Trophoblast cell (in vitro differentiated cells and primary cell): ENCODE data around the gene ECHDC3.

Experiments used
- DNase-seq, 2 donors: peaks; one replicate each; pipeline ENCODE4 v3.0.0-alpha.2; 2016
- H2AFZ ChIP-seq: 2 replicates; pipeline ENCODE4 v1.6.1; 2013; ENCODE audit warnings: low read length, moderate library complexity, mild to moderate bottlenecking; ENCODE audit not compliant: insufficient read depth, poor library complexity
- H2AK5ac ChIP-seq: 2 replicates; pipeline ENCODE4 v1.6.1; 2013; ENCODE audit warnings: mild to moderate bottlenecking, low read length
- H2BK120ac ChIP-seq: 2 replicates; pipeline ENCODE4 v1.6.1; 2013; ENCODE audit warnings: low read length, mild to moderate bottlenecking, moderate library complexity; ENCODE audit not compliant: insufficient read depth, poor library complexity
- H2BK12ac ChIP-seq: 2 replicates; pipeline ENCODE4 v1.6.1; 2013; ENCODE audit warnings: mild to moderate bottlenecking, low read length, moderate library complexity
- H2BK5ac ChIP-seq: 2 replicates; pipeline ENCODE4 v1.6.1; 2013; ENCODE audit warnings: low read length, low read depth, moderate library complexity, mild to moderate bottlenecking; ENCODE audit not compliant: poor library complexity
- H3K14ac ChIP-seq: 2 replicates; pipeline ENCODE4 v1.6.1; 2013; ENCODE audit warnings: mild to moderate bottlenecking, low read length
- H3K18ac ChIP-seq: 2 replicates; pipeline ENCODE4 v1.6.1; 2013; ENCODE audit warnings: mild to moderate bottlenecking, low read length
- H3K23ac ChIP-seq: 2 replicates; pipeline ENCODE4 v1.6.1; 2013; ENCODE audit warnings: low read length
- H3K27ac ChIP-seq: 2 replicates; pipeline ENCODE4 v1.5.1; 2013; ENCODE audit warnings: low read depth, mild to moderate bottlenecking, inconsistent platforms, low read length, moderate library complexity
- H3K27me3 ChIP-seq: 2 replicates; pipeline ENCODE4 v1.6.1; 2013; ENCODE audit warnings: inconsistent platforms, mild to moderate bottlenecking, low read length, moderate library complexity; ENCODE audit not compliant: insufficient read depth
- H3K36me3 ChIP-seq, 2 experiments: 1 replicate in 1 of 2; 2 replicates in 1 of 2; pipeline ENCODE4 v1.6.1; 2013; ENCODE audit warnings: low read length in 2 of 2, mild to moderate bottlenecking in 2 of 2, moderate library complexity in 1 of 2; ENCODE audit not compliant: insufficient read depth in 2 of 2, control insufficient read depth in 1 of 2
- H3K4ac ChIP-seq: 2 replicates; pipeline ENCODE4 v1.6.1; 2013; ENCODE audit warnings: low read depth, mild to moderate bottlenecking, low read length, moderate library complexity
- H3K4me1 ChIP-seq, 2 experiments: 1 replicate in 1 of 2; 2 replicates in 1 of 2; pipeline ENCODE4 v1.6.1; 2013; ENCODE audit warnings: low read length in 2 of 2, mild to moderate bottlenecking in 2 of 2, moderate library complexity in 1 of 2; ENCODE audit not compliant: insufficient read depth in 2 of 2, control insufficient read depth in 1 of 2
- H3K4me2 ChIP-seq: 2 replicates; pipeline ENCODE4 v1.6.1; 2013; ENCODE audit warnings: inconsistent platforms, mild to moderate bottlenecking, low read length, moderate library complexity
- H3K4me3 ChIP-seq: 2 replicates; pipeline ENCODE4 v1.5.1; 2013; ENCODE audit warnings: mild to moderate bottlenecking, low read depth, low read length, inconsistent platforms
- H3K79me1 ChIP-seq: one replicate; pipeline ENCODE4 v1.6.1; 2013; ENCODE audit warnings: low read length
- H3K79me2 ChIP-seq: 2 replicates; pipeline ENCODE4 v1.6.1; 2013; ENCODE audit warnings: low read length, mild to moderate bottlenecking; ENCODE audit not compliant: control insufficient read depth, insufficient read depth, poor library complexity
- H3K9ac ChIP-seq: 2 replicates; pipeline ENCODE4 v1.6.1; 2013; ENCODE audit warnings: mild to moderate bottlenecking, low read length
- H3K9me3 ChIP-seq: 2 replicates; pipeline ENCODE4 v1.6.1; 2013; ENCODE audit warnings: low read depth, mild to moderate bottlenecking, control low read depth, inconsistent platforms, low read length; ENCODE audit not compliant: insufficient read depth
- H4K12ac ChIP-seq: 2 replicates; pipeline ENCODE4 v1.6.1; 2013; ENCODE audit warnings: low read depth, mild to moderate bottlenecking, low read length, moderate library complexity
- H4K8ac ChIP-seq: 2 replicates; pipeline ENCODE4 v1.6.1; 2013; ENCODE audit warnings: low read depth, mild to moderate bottlenecking, low read length, moderate library complexity
- H4K91ac ChIP-seq: one replicate; pipeline ENCODE4 v1.6.1; 2013; ENCODE audit warnings: low read depth, mild to moderate bottlenecking, low read length, moderate library complexity
- WGBS: extraction: QIAGEN DNeasy Blood & Tissue Kit; methylation state at CpG from one replicate; pipeline ENCODE4 v1.1.7; 2013; ENCODE audit warnings: missing lambda C conversion rate; ENCODE audit not compliant: insufficient read length, insufficient coverage; ENCODE audit errors: extremely low coverage; 5-methylcytosine and 5-hydroxymethylcytosine counted together

The ECHDC3 gene

GRCh38 chr10:11702264-11702663 lies 39.9 kb upstream of the ECHDC3 start:
- H3K79me2 ChIP-seq, result no peaks in the 10 kb centered on the region

GRCh38 chr10:11704092-11704491 lies 38.1 kb upstream of the ECHDC3 start:
- Histone ChIP-seq H3K27me3 (no peaks in the 10 kb centered on the region), H3K4me1 (peaks cover 7 to 10% of the 10 kb centered on the region in 2 experiments), H3K4me3 (no peak overlapping the region), H3K9me3 (peaks cover 1% of the 10 kb centered on the region), H3K4ac (no peak overlapping the region), H3K4me2 (peak overlapping the region; percentile 10), H3K14ac (no peak overlapping the region), H2AK5ac (no peak overlapping the region), H4K91ac (no peak overlapping the region), H3K23ac (no peak overlapping the region), H4K8ac (no peak overlapping the region), H3K9ac (no peak overlapping the region), H2BK5ac (no peak overlapping the region), H3K27ac (no peak overlapping the region), H3K36me3 (no peaks in the 10 kb centered on the region), H3K79me1 (no peaks in the 10 kb centered on the region), H2AFZ (peak overlapping the region; percentile 10), H3K79me2 (no peaks in the 10 kb centered on the region), H4K12ac (no peak overlapping the region), H2BK120ac (no peak overlapping the region), H3K18ac (no peak overlapping the region), H2BK12ac (no peak overlapping the region)
- no CpG with 5 or more reads among the region's 8 CpGs for WGBS
- DNase-seq, result no peak

More at GRCh38 chr10:11702264-11702663, 39.9 kb upstream of the ECHDC3 start:
- H3K36me3 ChIP-seq, result no peaks in the 10 kb centered on the region
- no peak overlapping the region for H3K9ac ChIP-seq
- H2BK12ac ChIP-seq, result no peak overlapping the region
- H3K4me3 ChIP-seq, result no peak overlapping the region
- no peaks in the 10 kb centered on the region for H3K27me3 ChIP-seq
- H4K12ac ChIP-seq, result no peak overlapping the region
- no peak overlapping the region for H2BK120ac ChIP-seq
- DNase-seq, result no peak
- no peak overlapping the region for H4K91ac ChIP-seq
- no peak overlapping the region for H4K8ac ChIP-seq
- no peaks in the 10 kb centered on the region for H3K79me1 ChIP-seq
- no peak overlapping the region for H3K23ac ChIP-seq
- H3K4ac ChIP-seq, result no peak overlapping the region
- no peak overlapping the region for H2AK5ac ChIP-seq
- no peak overlapping the region for H3K4me2 ChIP-seq
- WGBS, result no CpG with 5 or more reads among the region's 4 CpGs
- no peak overlapping the region for H3K14ac ChIP-seq
- no peak overlapping the region for H2AFZ ChIP-seq
- H3K18ac ChIP-seq, result no peak overlapping the region
- H2BK5ac ChIP-seq, result no peak overlapping the region
- H3K27ac ChIP-seq, result no peak overlapping the region
- H3K9me3 ChIP-seq, result peaks cover 1% of the 10 kb centered on the region
- H3K4me1 ChIP-seq, result peaks cover 7% of the 10 kb centered on the region in 2 experiments

- H4K8ac ChIP-seq, result no peak overlapping the region
- no peak overlapping the region for H3K23ac ChIP-seq
- H3K27ac ChIP-seq, result no peak overlapping the region
- peaks cover 1% of the 10 kb centered on the region for H3K9me3 ChIP-seq
- H3K79me2 ChIP-seq, result no peaks in the 10 kb centered on the region
- DNase-seq, result no peak
- no peak overlapping the region for H3K14ac ChIP-seq
- no peak overlapping the region for H3K4ac ChIP-seq
- H2BK120ac ChIP-seq, result no peak overlapping the region
- no peak overlapping the region for H3K4me3 ChIP-seq
- no peak overlapping the region for H2AK5ac ChIP-seq
- no peak overlapping the region for H3K18ac ChIP-seq
- H4K12ac ChIP-seq, result no peak overlapping the region
- peaks cover 7 to 10% of the 10 kb centered on the region in 2 experiments for H3K4me1 ChIP-seq
- H2AFZ ChIP-seq, result no peak overlapping the region
- no peaks in the 10 kb centered on the region for H3K79me1 ChIP-seq
- WGBS, result no CpG with 5 or more reads among the region's 4 CpGs
- H4K91ac ChIP-seq, result no peak overlapping the region
- no peak overlapping the region for H3K9ac ChIP-seq
- no peak overlapping the region for H3K4me2 ChIP-seq
- H2BK5ac ChIP-seq, result no peak overlapping the region
- no peak overlapping the region for H2BK12ac ChIP-seq
- no peaks in the 10 kb centered on the region for H3K27me3 ChIP-seq
- H3K36me3 ChIP-seq, result no peaks in the 10 kb centered on the region
These were observed 36.5 kb upstream of the ECHDC3 start for GRCh38 chr10:11705722-11706121.

GRCh38 chr10:11706895-11707567 lies 35.2 kb upstream of the ECHDC3 start:
- no peak overlapping the region for H2BK120ac ChIP-seq

More at GRCh38 chr10:11706895-11707567, 35.2 kb upstream of the ECHDC3 start:
- no peak overlapping the region for H3K4me3 ChIP-seq
- no peak overlapping the region for H3K27ac ChIP-seq
- H3K36me3 ChIP-seq, result no peaks in the 10 kb centered on the region
- no peak overlapping the region for H3K23ac ChIP-seq
- no peak overlapping the region for H2BK5ac ChIP-seq
- H3K9me3 ChIP-seq, result peaks cover 1% of the 10 kb centered on the region
- H4K12ac ChIP-seq, result no peak overlapping the region
- WGBS, result no CpG with 5 or more reads among the region's 10 CpGs
- no peak for DNase-seq
- H2BK12ac ChIP-seq, result no peak overlapping the region
- no peak overlapping the region for H3K4ac ChIP-seq
- no peak overlapping the region for H4K91ac ChIP-seq
- H3K18ac ChIP-seq, result no peak overlapping the region
- H2AK5ac ChIP-seq, result no peak overlapping the region
- peaks cover 7 to 10% of the 10 kb centered on the region in 2 experiments for H3K4me1 ChIP-seq
- no peaks in the 10 kb centered on the region for H3K27me3 ChIP-seq
- H4K8ac ChIP-seq, result no peak overlapping the region
- no peak overlapping the region for H3K14ac ChIP-seq
- H3K4me2 ChIP-seq, result no peak overlapping the region
- no peaks in the 10 kb centered on the region for H3K79me2 ChIP-seq
- no peak overlapping the region for H3K9ac ChIP-seq
- no peaks in the 10 kb centered on the region for H3K79me1 ChIP-seq
- no peak overlapping the region for H2AFZ ChIP-seq
